ENCODE measurements around the gene MIF4GD. TPM values are rescaled to one million over a fixed set of nuclear protein-coding genes. Genes with fewer than 3 reads are reported as not detected.

MIF4GD gene
- total and polyA plus RNA-seq, 10 of the 15 experiments (the other 5 are each of a cell fraction or from before 2014, with no cell fraction given) = 22.8 to 96.2 (median 60.1) TPM

DNA sequence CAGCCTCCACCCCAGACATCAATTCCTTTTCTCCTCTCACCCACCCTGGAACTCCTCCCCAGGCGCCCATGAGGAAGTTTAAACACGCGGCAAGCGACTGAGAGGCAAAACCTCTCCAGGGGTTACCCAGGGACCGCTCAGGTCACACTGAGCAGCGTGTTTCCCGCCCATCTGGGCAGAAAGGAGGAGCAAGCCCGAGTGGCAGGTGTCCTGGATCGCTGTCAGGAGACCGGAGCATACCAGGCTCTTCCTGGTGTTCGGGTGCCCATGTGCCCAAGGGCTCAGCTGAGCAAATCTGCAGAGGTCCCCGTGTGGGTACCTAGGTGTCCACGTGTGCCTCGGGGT, 17.7 kb upstream of the MIF4GD start (continued):
- TF ChIP-seq RELB (IDR thresholded peaks at IDR 0.05; ENCODE audit: low read depth) (0 out of 2 replicates have a peak, but pooled peaks have one; percentile 0), SMAD5 (IDR thresholded peaks at IDR 0.05; ENCODE audit: low read depth) (no peak), MTA2 (IDR thresholded peaks at IDR 0.05; ENCODE audit: low read depth) (peak; percentile 36; the same call in 1 of the 2 replicates), MEF2A (IDR thresholded peaks at IDR 0.05; ENCODE audit: insufficient read depth, low read depth, low read length) (no peak), RB1 (IDR thresholded peaks at IDR 0.05; ENCODE audit: borderline replicate concordance) (peak; percentile 76; the same call in 1 of the 2 replicates), RCOR1 (conservative IDR thresholded peaks at IDR 0.05; ENCODE audit: low read depth, low read length) (no peak)

DNA sequence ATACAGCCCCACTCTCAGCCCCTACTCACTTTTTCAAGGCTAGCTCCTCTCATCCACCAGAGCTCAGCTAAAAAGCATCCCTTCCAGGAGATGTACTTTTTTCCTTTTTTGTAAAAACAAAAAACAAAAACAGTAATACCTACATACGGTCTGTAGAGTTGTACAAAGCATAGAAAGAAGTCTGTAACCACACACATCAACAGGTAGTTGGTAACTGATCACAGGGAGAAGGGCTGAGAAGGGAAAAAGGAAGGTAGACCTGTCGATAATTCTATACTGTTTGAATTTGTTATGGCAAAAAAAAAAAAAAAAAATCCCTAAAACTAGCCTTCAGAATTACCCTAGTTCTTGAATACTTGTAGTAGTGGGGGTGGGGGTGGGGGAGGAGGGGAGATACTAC, 17.3 kb upstream of the MIF4GD start:
- H3K27me3 ChIP-seq (replicated peaks in 1 of 2; ENCODE audit: control insufficient read depth in 2 of 2, insufficient read depth in 2 of 2, low read length in 1 of 2) = no peaks in the 10 kb centered on the region
- SMC1A ChIA-PET (ENCODE audit: uncharacterized antibody, unreplicated experiment) = interaction anchor here (0.9 to 5.2 kb wide), 11 partner anchors 9 to 174 kb away, joined by 3 to 86 read pairs (median 7); partner anchors contain the start of genes GGA3, GRB2, MIF4GD and MRPS7
- no peaks in the 10 kb centered on the region for H3K9me3 ChIP-seq (replicated peaks; ENCODE audit: control insufficient read depth, insufficient read depth, low read length)
- 0% methylated on average over 1 of the region's 2 CpGs for WGBS (ENCODE audit: insufficient coverage, insufficient replicate concordance, low lambda C conversion rate, missing lambda C conversion rate)
- in situ Hi-C loops (cut with MboI) (no loop called here), intact Hi-C loops (cut with micrococcal nuclease; ENCODE audit: unreplicated experiment) (loop anchor here (5.0 kb wide), 1 partner anchor 34 kb away; no protein-coding TSS in a partner anchor)
- no peak overlapping the region for H2AFZ ChIP-seq (ENCODE audit: control insufficient read depth, low read depth, low read length)
- RAD21 ChIA-PET (ENCODE audit: unreplicated experiment) = interaction anchor here (0.7 to 13.2 kb wide), 22 partner anchors 10 to 275 kb away, joined by 3 to 364 read pairs (median 12); partner anchors contain the start of genes GGA3, GRB2, MIF4GD and MRPS7
- H4K20me1 ChIP-seq (ENCODE audit: control insufficient read depth, insufficient read depth) = no peaks in the 10 kb centered on the region; the same call in 1 of the 2 replicates
- peak overlapping the region; percentile 91 for H3K4me3 ChIP-seq
- peaks cover 25% of the 10 kb centered on the region for H3K4me1 ChIP-seq (ENCODE audit: control insufficient read depth, insufficient read depth, low read length)
- peaks cover 12 to 16% of the 10 kb centered on the region in 2 experiments for H3K36me3 ChIP-seq (ENCODE audit: control insufficient read depth in 2 of 2, insufficient read depth in 2 of 2, low read length in 1 of 2)
- no peak for FAIRE-seq
- H3K4me2 ChIP-seq (ENCODE audit: control insufficient read depth, insufficient read depth) = peak overlapping the region; percentile 89
- ATAC-seq = no peak
- DNase-seq (ENCODE audit: low read depth, low spot score) = no peak
- H3K9ac ChIP-seq (ENCODE audit: control insufficient read depth, insufficient read depth, low read length) = peak overlapping the region; percentile 66
- peak overlapping the region; percentile 77; the same call in 1 of the 2 replicates for H3K27ac ChIP-seq (ENCODE audit: control insufficient read depth, insufficient read depth)
- CTCF ChIA-PET = interaction anchor here (1.1 to 4.6 kb wide), 15 partner anchors 10 to 124 kb away, joined by 3 to 65 read pairs (median 9); partner anchors contain the start of genes GGA3, GRB2, MIF4GD and MRPS7
- BruUV-seq (replicated peaks) = no TSS peak
- POLR2A ChIA-PET = interaction anchor here (0.6 to 2.9 kb wide), 14 partner anchors 17 to 228 kb away, joined by 3 to 30 read pairs (median 4); partner anchors contain the start of genes GGA3, MIF4GD, MRPS7 and TMEM94
- H3K79me2 ChIP-seq (ENCODE audit: control insufficient read depth, insufficient read depth, low read length) = peaks cover 33% of the 10 kb centered on the region
- no peak for TF ChIP-seq REST (IDR thresholded peaks at IDR 0.05; ENCODE audit: low read depth, low read length)
- no peak for TF ChIP-seq CHD4 (IDR thresholded peaks at IDR 0.05)
- TF ChIP-seq, protein P1, sequence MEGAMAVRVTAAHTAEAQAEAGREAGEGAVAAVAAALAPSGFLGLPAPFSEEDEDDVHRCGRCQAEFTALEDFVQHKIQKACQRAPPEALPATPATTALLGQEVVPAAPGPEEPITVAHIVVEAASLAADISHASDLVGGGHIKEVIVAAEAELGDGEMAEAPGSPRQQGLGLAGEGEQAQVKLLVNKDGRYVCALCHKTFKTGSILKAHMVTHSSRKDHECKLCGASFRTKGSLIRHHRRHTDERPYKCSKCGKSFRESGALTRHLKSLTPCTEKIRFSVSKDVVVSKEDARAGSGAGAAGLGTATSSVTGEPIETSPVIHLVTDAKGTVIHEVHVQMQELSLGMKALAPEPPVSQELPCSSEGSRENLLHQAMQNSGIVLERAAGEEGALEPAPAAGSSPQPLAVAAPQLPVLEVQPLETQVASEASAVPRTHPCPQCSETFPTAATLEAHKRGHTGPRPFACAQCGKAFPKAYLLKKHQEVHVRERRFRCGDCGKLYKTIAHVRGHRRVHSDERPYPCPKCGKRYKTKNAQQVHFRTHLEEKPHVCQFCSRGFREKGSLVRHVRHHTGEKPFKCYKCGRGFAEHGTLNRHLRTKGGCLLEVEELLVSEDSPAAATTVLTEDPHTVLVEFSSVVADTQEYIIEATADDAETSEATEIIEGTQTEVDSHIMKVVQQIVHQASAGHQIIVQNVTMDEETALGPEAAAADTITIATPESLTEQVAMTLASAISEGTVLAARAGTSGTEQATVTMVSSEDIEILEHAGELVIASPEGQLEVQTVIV (IDR thresholded peaks at IDR 0.05; ENCODE audit: borderline replicate concordance, partially characterized antibody) = no peak
- TF ChIP-seq WRNIP1 (IDR thresholded peaks at IDR 0.05; ENCODE audit: borderline replicate concordance, low read depth, low read length) = no peak
- TF ChIP-seq JUNB (IDR thresholded peaks at IDR 0.05) = no peak
- TF ChIP-seq TCF3 (IDR thresholded peaks at IDR 0.05; ENCODE audit: borderline replicate concordance, insufficient read depth, low read depth, low read length) = no peak
- TF ChIP-seq KDM1A (IDR thresholded peaks at IDR 0.05; ENCODE audit: borderline replicate concordance) = no peak
- TF ChIP-seq ASH2L (IDR thresholded peaks at IDR 0.05; ENCODE audit: borderline replicate concordance, low read depth) = no peak
